Fibroblast of skin of left quadriceps (primary cell): ENCODE results near the gene ZSWIM7.
"Not testable (repeated sequence)": the region's sequence is repeated elsewhere in the genome, so short reads cannot be mapped to it uniquely, and the experiment has no call there.

Source experiments
- DNase-seq, 2 experiments: peaks; one replicate each; pipeline ENCODE4 v3.0.0-alpha.2; 2013; ENCODE audit warnings: low read depth in 2 of 2

ZSWIM7 gene

DNA sequence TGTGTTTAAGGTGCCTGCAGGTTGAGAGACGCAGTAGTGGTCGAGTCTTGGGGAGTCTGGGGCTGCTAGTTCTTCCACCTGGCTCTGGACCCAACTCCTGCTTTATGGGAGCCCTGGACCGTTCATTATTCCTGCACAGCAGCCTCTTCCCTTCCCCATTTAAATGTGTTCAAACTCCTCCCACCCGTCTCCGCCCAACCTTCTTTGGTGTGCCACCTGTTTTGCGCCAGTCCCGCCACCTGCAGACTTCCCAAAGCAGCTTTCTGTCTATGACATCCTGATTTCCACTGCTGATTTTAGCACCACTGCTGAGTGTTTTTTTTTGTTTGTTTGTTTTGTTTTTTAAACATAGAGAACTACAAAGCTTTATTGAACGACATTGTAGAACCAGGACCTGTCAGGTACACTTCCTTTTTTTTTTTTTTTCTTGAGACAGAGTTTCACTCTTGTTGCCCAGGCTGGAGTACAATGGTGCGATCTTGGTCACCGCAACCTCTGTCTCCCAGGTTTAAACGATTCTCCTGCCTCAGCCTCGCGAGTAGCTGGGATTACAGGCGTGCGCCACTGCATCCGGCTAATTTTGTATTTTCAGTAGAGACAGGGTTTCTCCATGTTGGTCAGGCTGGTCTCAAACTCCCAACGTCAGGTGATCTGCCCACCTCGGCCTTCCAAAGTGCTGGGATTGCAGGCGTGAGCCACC lies 41.7 kb downstream of the ZSWIM7 start:
- no peak for DNase-seq

DNA sequence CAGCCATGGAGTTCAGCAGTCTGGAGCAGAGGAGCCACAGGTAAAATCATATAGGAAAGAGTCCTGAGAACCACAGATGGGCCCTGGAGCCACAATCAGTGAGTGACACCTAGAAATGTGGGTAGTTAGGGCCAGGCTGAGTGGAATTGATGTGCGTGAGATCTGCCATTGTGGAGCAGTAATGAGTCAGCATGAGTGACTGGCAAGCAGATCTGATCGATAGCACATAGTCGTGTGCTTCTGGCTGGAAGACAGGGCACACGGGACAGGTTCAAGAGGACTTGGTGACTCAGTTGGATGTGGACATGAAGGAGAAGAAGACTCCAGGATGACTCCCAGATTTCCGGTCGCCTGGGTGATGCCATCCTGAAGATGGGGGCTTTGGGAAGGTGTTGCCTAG lies 42.3 kb downstream of the ZSWIM7 start:
- DNase-seq, result no peak

DNA sequence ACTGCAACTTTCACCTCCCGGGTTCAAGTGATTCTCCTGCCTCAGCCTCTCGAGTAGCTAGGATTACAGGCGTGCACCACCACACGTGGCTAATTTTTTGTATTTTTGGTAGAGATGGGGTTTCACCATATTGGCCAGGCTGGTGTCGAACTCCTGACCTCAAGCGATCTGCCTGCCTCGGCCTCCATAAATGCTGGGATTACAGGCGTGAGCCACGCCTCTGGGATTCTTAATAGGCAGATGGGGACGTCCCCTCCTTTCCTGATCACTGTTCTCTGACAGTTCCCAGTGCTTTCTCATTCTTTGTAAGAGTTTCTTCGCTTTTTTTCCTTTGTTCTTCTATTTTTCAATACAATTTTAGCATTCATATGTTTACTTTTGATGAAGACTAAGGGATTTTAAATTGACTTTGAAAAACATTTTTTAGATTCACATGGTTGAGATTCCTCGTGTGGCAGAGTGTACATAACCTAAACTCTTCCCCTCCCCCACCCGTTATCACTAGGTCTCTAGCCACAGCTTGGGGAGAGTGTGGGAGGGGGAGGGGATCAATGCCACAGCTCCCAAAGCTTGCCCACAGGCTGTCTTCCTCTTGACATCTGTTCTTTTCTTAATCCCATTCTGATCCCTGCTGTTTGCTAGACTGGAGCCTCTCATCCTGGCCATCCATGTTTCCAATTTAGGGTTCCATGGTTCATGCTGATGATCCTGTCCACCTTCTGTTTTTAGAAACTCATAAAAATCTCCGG lies 43.5 kb downstream of the ZSWIM7 start:
- no peak for DNase-seq

DNA sequence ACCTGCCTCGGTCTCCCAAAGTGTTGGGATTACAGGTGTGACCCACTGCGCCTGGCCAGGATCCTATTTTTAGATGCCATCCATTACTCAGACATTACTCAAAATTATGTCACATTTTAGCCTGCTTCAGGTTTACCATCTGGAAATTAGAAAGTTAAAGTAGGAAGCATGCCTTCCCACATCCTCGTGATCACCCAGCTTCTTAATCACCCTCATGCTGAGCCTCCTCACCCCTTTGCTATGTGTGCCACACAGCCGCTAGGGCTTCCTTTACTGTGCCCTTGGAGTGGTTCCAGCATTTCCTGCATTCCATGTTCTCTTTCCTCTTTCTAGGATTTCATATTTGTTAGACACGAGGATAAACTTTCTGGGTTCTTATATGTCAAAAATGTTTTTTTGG lies 45.3 kb downstream of the ZSWIM7 start:
- DNase-seq, result peak; percentile 49 to 50

DNA sequence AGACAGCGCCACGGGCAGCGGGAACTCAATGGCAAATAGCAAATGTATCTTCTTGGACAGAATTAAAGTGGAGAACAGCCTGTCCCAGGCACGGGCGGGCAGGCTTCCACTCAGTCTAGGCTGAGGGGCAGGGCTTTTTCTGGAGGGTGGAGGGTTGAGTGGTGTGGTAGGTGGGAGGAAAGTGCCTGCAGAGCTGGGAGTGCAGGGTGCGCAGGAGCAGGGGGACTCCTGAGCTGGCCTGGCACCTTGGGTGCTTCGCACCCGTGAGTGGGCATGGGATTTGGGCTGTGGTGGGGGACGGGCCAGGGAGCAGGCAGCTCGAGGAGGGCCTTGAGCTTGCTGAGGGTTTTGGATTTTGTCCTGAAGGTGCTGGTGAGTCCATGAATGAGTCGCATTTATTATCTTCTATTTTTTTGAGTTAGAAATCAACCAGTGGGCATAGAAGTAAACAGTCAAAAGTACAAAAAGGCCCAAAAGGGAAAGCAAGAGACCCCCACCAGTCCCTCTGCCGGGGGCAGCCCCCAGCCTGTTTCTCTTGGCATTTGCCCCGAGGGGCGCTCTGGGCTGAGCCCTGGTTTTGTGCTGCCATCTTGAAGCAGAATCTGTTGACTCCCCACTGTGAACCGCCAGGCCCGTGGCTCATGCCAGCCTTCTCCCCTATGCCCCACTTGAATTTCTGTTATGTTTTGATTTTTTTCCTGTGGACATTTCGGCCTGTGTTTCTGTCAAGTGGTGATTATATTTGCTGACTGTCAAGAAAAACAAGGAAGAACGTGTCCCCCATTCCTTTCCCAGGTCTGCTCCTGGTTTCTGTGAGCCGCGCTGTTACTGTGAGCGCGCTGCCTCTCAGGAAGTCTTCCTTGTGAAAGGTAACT lies 46.4 kb downstream of the ZSWIM7 start:
- no peak for DNase-seq

DNA sequence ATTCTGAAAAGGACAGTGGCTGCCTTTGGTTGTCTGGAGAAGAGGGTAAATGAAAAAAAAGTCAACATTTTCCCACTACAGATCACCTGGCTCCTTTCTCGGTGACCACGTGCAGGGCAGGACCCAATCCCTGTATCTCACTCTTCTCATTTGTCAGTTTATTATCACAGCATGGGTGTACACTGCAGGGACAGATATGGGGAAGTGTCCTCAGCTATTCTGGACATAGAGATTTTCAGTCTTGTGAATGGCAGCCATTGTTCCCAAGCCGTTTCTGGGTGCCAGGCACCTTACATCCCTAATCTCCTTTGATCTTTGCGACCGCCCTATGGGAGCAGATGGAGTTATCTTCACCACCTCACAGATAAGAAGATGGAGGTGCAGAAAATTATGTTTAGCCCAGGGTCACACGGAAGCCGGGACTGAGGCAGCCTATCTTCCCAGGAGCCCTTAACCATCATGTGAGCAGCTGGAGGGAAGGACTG lies 47.4 kb downstream of the ZSWIM7 start:
- no peak for DNase-seq

DNA sequence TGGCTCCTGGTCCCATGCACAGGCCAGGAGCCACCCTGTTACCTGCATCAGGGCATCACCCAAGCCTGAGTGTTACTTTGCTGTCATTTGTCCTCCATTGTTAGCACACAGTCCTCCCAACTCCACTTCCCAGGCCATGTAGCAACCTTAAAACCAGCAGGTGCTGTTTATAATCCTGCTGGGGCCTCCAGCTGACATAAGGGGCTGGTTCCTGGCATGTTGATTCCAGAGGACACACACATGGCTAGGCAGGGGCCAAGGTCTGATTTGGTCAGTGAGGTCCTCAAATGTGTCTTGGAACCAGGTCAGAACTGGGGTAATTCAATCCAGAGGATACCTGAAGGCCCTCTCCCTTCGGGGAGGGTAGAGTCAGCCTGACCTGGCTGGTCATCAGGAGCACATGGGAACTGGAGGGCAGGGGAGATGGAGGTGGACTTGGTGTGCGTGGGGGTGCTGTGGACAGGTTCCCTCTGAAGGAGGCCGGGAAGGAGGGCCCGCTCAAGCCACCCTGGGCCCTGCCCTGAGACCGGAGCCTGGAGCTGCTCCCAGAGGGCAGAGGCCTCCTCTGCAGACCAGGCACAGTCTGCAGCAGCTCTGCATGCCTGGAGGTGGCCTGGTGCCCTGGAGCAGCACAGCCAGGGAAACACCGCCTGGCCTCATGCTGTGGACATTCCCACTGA lies 48.0 kb downstream of the ZSWIM7 start:
- DNase-seq, result no peak

DNA sequence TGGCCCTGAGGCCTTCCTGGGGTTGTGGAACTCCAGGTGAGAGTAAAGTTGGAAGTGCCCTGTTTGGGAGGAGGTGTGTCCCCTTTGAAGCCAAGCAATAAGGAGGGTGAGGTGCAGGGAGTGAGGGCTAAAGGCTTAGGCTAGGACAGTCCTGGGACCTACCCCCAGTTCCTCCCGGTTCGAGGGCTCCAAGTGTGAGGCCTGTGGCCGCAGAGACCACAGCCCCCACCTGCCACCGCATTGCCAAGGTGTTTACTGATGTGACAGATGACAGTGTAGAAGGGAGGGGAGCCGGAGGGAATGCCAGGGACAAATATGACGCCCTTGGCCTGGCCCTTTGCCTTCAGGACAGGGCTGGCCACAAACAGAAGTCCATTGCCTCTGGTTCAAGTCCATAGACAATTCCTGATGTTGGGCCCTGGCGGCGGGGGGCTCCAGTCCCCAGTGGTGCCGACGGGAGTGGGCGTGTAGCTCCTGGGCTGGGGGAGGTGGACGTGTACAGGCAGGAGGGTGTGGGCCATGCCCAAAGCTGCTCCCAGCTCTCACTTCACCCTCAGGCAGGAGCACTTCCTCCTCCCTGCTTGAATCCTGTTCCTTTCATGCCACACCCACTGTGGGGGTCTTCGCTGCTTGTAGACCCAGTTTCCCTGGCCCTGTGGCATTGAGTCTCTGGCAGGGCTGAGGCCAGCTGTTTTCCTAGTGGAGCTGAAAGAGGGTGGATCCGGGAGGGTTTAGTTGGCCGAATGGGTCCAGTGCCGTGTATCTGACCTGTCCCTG lies 51.3 kb downstream of the ZSWIM7 start:
- no peak for DNase-seq

DNA sequence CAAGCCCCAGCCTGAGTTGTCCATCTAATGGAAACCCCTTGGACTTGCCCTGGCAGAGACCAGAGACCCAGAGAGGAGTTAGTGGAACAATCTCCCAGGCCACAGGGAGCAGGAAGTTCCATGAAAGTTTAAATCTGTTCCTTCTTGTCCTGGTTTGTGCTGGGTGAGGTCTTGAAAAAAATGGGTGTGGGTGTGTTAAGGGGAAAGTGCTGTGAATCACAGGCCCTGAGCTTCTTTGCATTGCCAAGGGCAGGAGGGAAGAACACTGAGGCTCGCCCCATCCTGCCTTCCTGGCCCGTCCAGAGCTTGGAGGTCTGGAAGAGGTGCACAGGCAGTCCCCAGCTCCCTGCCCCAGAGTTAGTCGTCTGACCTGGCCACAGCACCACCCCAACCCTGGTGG lies 52.2 kb downstream of the ZSWIM7 start:
- no peak for DNase-seq

DNA sequence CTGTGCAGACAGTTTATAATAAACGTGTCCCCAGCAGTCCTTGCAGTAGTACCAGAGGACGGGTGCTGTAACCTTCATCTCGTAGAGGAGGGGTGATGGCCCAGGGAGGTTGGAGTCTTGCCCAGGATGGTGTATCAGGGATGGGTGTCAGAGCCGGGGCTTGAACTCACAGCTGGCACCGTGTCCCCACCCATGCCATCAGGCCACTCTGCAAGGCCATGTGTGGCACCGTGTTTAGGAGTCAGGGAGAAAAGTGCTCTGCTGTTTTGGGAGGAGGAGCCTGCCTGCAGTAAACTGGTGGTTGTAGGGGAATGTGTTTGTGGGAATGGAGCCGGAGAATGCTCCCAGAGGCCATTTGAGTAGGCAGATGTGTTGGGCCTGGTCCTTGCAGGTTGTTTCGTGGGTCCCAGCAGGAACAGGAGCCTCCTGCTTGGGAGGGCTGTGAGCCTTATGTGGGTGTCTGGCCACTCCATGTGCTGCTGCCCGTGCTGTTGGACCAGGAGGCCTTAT lies 52.8 kb downstream of the ZSWIM7 start:
- DNase-seq, result no peak

DNA sequence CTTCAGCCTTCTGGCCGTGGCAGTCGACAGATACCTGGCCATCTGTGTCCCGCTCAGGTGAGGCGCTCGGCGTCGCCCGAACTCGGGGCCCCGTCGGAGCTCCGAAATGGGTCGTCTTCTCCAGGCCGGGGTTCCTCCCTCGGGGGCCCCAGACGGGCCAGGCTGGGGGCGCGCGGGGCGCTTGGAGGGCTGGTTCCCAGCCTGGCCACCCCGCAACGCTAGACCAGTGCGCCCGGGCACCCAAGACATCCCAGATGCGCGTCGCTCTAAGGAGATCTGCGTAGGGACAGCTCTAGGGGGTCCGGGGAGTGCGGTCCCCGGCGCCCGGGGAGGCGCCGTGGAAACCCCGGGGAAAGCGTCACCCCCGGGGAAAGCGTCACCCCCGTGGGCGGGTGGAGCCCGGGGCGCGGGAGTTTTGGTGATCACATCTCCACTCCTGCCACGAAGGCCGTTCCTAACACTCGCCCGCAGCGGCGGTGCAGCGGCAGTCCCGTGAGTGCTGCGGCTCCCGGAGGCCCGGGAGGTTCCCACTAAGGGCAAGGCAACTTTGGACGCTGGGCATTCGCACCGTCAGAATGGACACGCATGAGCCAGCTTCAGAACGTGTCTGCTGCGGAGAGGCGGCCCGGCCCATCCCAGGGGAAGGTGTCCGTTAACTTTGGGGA lies 53.8 kb downstream of the ZSWIM7 start:
- no peak for DNase-seq

DNA sequence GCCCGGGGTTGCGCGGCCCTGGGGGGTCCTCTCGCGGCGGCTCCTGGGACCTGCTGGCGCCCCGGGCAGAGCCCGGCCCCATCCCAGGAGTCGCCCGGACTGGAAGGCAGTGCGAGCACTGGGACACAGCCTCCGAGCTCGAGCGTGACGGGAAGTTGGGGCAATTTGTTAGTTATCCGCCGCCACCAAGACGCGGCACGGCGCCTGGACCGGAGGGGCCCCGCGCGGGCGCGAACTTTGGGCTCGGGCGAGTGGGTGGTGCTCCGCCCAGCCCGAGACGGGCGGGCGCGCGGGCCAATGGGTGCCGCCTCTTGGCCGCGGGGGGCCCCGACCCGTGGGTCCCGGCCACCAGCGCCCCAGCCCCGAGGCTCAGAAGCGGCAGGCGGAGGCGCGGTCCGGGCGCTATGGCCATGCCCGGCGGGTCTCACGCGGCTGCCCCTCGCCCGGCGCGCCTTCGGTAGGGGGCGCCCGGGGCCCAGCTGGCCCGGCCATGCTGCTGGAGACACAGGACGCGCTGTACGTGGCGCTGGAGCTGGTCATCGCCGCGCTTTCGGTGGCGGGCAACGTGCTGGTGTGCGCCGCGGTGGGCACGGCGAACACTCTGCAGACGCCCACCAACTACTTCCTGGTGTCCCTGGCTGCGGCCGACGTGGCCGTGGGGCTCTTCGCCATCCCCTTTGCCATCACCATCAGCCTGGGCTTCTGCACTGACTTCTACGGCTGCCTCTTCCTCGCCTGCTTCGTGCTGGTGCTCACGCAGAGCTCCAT lies 54.6 kb downstream of the ZSWIM7 start, which contains the start of gene ADORA2B:
ADORA2B (plus strand) TSS at position 372 of the 768 bp plus-strand sequence; CDS start at position 491, 119 bp downstream.
- peak; percentile 33 to 37 for DNase-seq

DNA sequence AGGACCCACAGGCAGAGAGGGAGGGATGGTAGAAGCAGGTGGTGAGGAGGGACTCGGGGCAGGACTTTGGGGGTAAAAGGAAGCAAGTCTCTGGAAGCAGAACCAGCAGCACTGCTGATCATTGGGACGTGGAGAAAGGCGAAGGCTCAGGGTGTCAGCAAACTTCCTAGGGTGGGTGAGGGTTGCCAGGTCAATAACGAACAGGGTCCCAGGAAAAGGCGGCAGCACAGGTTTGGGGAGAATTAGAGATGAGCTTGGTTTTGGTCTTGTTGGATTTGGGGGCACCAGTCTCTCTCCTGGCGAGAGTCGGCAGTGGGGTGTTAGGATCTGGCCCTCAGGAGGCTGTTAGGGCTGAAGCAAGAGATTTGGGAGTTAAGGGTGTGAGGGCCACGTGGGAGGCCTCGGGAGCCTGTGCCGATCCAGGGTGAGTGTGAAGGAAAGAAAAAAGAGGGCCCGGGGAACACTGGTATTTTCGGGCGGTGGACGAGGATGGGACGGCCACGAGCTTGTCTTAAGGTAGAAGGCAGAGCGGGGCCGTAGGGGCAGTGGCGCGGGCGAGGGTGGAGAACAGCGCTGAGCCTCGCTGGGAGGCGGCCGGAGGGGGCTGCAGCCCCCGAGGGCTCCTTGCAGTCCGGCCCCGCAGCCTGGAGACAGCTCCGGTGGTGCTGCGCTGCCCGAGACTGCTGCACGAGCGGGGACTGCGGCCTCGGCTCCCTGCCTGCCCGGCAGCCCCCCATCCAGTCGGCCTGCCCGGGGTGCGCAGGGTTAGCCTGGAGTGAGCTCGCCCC lies 55.3 kb downstream of the ZSWIM7 start:
- DNase-seq, result no peak

DNA sequence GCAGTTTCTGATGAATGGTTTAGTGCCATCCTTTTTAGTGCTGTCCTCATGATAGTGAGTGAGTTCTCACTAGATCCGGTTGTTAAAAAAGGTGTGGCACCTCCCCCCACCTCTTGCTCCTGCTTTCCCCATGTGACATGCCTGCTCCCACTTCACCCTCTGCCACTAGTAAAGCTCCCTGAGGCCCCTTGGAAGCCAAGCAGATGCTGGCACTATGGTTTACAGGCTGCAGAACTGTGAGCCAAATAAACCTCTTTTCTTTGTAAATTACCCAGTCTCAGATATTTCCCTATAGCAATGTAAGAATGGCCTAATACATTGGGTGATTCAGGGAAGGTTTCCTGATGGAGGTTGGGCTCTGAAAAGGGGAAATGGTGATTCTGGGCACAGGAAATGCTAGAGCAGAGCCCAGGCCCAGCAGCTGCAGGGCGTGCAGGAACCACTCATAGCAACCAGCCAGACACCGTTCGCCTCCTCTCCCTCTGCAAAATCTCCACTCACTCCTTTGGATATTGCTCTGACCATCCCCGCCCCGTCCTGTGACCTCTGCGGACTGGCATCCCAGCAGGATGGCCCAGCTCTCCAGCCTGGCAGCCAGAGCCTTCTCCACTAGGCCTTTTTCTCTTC lies 57.2 kb downstream of the ZSWIM7 start:
- no peak for DNase-seq

DNA sequence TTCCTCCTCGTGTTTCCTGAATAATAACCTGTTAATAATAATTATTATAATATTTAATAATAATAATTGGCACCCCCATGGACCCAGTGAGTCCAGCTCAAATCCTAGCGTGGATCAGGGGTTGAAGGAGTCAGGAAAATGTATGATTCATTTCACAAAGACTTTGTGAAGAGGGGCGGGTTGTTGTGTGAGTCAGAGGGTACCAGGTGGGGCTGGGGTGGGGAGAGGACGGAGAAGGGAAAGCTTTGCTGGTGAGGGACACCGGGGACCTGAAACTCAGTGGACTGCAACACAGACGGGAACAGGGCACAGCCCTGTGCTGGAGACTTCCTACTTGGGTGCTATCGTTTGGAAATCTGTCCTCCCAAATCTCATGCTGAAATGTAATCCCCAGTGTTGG lies 57.7 kb downstream of the ZSWIM7 start:
- no peak for DNase-seq

DNA sequence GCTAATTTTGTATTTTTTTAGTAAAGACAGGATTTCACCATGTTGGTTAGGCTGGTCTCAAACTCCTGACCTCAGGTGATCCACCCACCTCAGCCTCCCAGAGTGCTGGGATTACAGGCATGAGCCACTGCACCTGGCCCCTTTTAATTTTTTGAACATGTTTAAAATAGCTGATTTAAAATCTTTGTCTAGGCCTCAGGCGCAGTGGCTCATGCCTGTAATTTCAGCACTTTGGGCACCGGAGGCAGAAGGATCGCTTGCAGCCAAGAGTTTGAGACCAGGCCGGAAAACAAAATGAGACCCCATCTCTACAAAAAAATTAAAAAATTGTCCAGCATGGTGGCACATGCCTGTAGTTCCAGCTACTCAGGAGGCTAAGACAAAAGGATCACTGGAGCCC lies 63.0 kb downstream of the ZSWIM7 start:
- DNase-seq, result not testable (repeated sequence)

DNA sequence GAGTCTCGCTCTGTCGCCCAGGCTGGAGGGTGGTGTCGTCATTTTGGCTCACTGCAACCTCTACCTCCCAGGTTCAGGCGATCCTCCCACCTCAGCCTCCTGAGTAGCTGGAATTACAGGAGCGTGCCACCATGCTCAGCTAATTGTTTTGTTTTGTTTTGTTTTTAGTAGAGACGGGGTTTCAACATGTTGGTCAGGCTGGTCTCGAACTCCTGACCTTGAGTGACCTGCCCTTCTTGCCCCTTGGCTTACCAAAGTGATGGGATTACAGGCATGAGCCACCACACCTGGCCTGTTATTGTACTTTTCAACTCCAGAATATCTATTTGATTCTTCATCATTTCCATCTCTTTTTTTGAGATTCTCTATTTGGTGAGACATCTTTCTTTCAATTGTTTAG lies 63.6 kb downstream of the ZSWIM7 start:
- DNase-seq, result no peak

DNA sequence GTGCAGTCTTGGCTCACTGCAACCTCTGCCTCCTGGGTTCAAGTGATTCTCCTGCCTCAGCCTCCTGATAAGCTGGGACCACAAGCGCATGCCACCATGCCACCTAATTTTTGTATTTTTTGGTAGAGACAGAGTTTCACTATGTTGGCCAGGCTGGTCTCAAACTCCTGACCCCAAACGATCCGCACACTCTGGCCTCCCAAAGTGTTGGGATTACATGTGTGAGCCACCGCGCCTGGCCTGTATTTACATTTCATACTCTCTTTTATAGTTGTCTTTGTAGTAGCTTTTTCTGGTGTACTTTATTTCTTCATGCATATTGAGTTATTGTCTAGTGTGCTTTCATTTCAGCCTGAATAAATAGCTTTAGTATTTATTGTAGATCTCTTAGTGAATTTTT lies 64.6 kb downstream of the ZSWIM7 start:
- no peak for DNase-seq
